GM06990 (cell line): ENCODE data around the gene PPIC.
"Not testable (repeated sequence)": the region's sequence is repeated elsewhere in the genome, so short reads cannot be mapped to it uniquely, and the experiment has no call there.

Experiments used
- DNase-seq: peaks from one replicate; pipeline ENCODE4 v3.0.0-alpha.2; 2011; ENCODE audit not compliant: insufficient read length; ENCODE audit errors: extremely low read depth
- H3K27me3 ChIP-seq: replicated peaks from 2 replicates; pipeline ENCODE4 v1.6.0; 2011; ENCODE audit warnings: low read length; ENCODE audit not compliant: control insufficient read depth, insufficient read depth
- H3K36me3 ChIP-seq: 2 replicates; pipeline ENCODE4 v1.5.1; 2011; ENCODE audit warnings: low read length; ENCODE audit not compliant: control insufficient read depth, insufficient read depth
- H3K4me3 ChIP-seq: replicated peaks from 2 replicates; pipeline ENCODE4 v1.5.1; 2011; ENCODE audit warnings: low read depth, mild to moderate bottlenecking, control low read depth, low read length
- CTCF ChIP-seq: IDR thresholded peaks from 2 replicates; pipeline ENCODE4 v1.5.1; 2011; ENCODE audit warnings: low read length, control low read depth, mild to moderate bottlenecking, inconsistent platforms; ENCODE audit not compliant: insufficient read depth, poor library complexity, severe bottlenecking

Gene PPIC

GRCh38 chr5:122981846-122982245 is 54.7 kb downstream of the PPIC start:
- H3K4me3 ChIP-seq: no peak overlapping the region
- TF ChIP-seq CTCF: no peak
- H3K36me3 ChIP-seq: no peaks in the 10 kb centered on the region
- no peak for DNase-seq
- no peaks in the 10 kb centered on the region; the same call in 1 of the 2 replicates for H3K27me3 ChIP-seq

GRCh38 chr5:122978644-122979297 is 57.8 kb downstream of the PPIC start:
- Histone ChIP-seq H3K4me3 (no peak overlapping the region), H3K27me3 (no peaks in the 10 kb centered on the region; the same call in 1 of the 2 replicates), H3K36me3 (no peaks in the 10 kb centered on the region)
- TF ChIP-seq CTCF: no peak
- no peak for DNase-seq

GRCh38 chr5:122978068-122978467 is 58.5 kb downstream of the PPIC start:
- no peak for TF ChIP-seq CTCF
- no peaks in the 10 kb centered on the region for H3K36me3 ChIP-seq

GRCh38 chr5:122977319-122977718 is 59.2 kb downstream of the PPIC start:
- TF ChIP-seq CTCF: no peak
- DNase-seq: no peak
- Histone ChIP-seq H3K4me3 (no peak overlapping the region), H3K36me3 (no peaks in the 10 kb centered on the region), H3K27me3 (no peaks in the 10 kb centered on the region; the same call in 1 of the 2 replicates)

More at GRCh38 chr5:122978068-122978467, 58.5 kb downstream of the PPIC start:
- DNase-seq: no peak
- Histone ChIP-seq H3K27me3 (no peaks in the 10 kb centered on the region; the same call in 1 of the 2 replicates), H3K4me3 (no peak overlapping the region)

GRCh38 chr5:122974251-122974650 is 62.3 kb downstream of the PPIC start:
- H3K27me3 ChIP-seq, H3K4me3 ChIP-seq, DNase-seq, H3K36me3 ChIP-seq: not testable (repeated sequence)

GRCh38 chr5:122973759-122974158 is 62.8 kb downstream of the PPIC start:
- H3K4me3 ChIP-seq, DNase-seq: not testable (repeated sequence)

More at GRCh38 chr5:122973759-122974158, 62.8 kb downstream of the PPIC start:
- H3K27me3 ChIP-seq, H3K36me3 ChIP-seq: not testable (repeated sequence)
